SIG-M5 treated with dmso at 0.1 percent for 504 hours (cell line): Measurements from ENCODE around the gene GABRB1.
A peak's percentile ranks its signal among the peaks of the same experiment; 100 is the strongest.

Experiments
- DNase-seq: peaks from one replicate; lab custom pipeline; 2025; ENCODE audit not compliant: unreplicated experiment; lab: John Stamatoyannopoulos, UW

GABRB1 gene

DNA sequence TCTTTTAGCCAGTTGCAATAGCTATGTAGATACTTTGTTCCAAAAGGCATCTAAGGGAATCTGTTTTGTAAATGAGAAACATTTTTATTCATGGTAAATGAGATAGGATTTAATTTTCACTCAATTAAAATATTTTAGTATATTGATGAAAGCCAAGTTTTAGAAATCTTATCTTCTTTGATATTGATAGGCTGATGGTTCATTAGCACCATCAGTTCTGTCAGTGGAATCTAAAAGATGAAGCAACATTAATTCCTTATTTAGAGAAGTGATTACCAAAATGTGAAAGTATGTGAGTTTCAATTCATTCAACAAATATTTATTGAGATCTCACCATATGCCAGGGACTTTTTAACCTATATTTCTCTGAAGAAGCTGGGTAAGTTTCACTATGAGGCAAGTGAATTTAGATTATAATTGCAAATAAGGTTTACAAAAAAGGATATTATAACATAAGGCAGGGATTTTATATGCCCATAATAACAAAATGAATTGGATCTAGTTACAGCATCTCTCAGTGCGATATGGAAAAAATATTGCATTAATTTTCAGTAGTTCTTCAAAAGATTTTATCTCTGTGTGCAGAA is 79.3 kb downstream of the GABRB1 start:
- no peak for DNase-seq

DNA sequence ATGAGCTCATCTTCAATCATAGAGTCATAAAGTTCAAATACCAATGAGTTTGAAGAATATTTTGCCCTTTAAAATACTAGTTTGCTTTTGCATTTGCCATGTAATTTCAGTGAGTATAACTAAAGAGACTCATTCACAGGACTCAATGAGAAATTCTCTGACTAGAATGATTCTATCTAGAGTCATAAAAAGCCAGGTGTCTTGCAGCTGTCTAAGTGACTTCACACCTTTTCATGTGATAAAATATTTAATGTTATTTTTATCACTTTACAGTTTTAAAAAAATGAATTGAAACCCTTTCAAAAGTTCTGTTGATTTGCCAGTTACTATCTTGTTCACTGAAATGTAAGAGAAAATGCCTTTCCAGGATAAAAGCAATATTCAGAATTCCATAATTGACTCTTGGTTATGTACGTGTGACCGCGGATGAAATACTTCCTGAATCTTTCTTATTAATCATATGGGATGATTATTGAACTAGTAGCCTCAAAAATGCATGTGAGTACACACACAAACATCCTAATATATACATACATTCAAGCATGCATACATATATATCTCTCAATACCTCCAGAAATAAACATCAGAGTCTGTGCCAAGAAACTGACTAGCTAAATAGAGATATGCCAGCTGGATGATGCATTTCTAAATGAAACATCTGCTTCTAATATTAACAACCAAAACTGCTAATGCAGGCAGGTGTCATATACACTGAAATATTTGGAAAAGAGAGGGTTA is 87.0 kb downstream of the GABRB1 start:
- DNase-seq: no peak

DNA sequence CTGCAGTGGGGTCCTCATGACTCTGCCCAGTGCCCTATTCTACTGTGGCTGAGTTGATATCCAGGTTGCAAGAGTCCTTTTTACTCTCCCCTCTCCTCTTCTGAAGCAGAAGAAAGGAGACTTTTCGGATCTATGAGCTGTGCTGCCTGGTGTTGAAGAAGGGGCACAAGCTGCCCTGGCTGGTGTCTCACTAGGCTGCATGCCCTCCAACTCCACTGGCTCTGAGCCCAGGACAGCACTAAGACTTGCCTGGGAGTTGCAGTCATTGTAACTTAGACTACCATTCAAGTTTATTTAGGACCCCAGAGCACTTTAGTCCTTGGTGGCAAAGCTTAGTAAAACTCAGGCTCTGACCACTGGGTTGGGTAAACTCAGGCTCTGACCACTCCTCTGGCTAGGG is 89.4 kb downstream of the GABRB1 start:
- no peak for DNase-seq

DNA sequence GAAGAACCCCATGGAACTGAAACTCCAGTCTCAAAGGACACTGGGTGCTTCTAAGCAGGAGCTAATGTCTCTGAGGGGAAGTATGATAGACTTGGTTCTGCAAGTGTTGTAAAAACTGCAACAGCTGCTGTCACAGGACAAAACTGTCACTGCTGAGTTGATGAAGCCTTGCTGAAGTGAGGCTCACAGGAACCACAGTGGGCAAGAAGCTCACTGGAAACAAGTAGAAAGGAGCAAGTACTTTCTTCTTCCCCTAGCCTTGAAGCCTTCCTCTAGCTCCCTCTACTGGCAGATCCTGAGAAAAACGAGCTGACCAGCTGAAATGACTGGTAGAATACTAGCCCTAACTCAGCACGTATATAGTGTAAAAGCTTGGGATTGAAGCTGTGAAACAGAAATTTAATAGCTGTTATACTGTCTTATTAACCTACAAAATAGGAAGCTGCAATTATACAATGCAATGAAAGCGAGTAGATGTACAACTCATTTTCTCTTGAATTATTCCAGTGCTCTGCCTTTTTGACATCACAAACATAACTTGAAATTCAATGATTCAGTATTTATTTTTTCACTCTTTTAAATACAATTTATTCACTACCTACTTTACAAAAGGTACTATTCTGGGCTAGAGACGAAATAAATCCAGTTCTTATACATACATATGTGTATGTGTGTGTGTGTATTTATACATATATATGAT is 91.4 kb downstream of the GABRB1 start:
- peak; percentile 73 for DNase-seq

DNA sequence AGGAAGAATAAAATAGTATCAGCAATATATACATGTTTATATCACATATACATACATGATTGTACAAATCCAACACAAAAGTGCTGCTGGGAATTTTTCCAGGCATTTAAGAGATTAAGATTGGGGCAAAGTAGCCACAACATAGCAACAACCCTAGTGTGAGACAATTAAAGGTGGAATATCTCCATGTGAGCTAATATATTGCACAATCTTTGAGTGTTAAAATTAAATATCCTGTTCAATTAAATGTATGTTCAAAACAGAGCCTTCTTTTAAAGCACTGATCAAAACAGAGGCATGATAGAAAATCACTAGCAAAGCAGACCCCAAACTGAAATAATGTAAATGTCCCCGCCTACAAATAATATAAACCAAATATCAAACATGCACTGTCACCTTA is 97.6 kb downstream of the GABRB1 start:
- no peak for DNase-seq

DNA sequence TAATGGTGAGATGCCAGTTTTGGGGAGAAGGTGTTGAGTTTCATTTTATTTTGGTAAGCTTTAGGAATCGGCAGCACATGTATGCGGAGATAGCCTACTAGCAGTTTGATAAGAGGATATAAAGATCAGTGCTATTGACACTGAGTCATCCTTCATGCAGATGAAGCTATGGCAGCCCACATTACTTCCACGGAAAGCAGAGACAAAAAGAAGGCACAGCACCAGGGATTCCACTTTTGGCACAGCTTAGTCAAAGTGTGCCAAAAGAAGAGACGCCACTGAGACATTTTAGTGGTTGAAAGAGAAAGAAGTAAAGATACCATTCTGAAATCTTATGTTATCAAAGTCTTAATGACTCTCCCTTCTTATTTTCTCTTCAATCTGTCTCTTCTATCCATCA is 103.8 kb downstream of the GABRB1 start:
- no peak for DNase-seq

DNA sequence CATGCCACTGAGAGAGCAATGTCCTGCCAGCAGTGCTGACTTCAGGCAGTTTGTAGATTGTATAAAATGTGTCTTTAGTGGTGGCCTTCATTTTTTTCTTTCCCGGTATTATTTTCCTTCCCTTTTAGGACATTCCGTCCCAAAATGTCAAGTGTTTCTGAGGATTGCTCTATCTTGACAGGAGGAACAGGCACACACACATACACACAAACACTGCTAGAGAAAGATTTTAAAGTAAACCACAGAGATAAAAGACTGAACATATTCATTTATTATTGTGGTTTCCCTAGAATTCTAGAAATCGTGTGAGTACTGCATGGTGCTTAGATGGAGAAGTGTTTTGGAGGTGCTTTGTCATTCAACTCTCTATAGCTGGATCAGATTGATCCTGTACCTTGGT is 111.9 kb downstream of the GABRB1 start:
- DNase-seq: no peak

DNA sequence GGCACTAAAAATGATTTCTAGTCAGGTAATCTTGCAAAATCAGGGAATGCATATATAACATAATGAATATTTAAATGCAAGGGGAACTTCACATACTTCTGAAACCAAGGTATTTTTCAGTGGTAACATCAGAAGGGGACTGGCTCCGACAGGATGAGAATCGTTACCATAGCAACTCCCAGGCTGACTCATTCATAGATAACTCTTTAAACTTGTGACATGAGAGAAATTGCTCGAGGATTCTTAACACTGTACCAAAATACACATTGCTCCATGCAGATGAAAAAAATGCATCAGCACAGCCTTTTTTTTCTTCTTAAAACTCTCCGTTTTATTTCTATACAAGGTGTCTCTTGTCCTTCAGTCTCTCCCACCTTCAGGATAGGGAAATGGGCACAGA is 114.3 kb downstream of the GABRB1 start:
- no peak for DNase-seq

DNA sequence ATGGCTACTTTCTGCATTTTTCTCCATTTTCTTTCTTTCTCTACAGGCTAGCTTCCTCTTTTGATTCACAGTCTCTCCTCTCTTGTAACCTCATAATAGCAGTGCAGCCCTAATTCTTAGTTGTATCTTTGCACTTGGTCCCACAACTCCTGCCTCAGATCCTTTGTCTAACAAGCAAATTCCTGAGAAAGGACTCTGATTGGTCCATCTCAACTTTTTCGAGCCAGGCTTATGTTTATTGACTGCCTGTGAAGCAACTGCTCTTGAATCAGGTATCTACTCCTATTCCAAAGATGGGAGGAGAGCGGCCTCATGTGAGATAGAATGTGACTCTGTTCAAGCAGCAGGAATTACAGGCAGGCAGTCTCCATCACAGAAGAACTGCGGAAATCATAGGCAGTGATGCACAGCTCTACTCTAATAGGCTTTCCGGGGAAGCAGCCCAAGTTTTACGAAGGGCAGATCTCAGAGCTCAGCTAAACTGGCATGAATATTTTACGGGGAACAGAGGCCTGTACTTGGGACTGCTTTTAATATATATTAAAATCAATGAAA is 123.5 kb downstream of the GABRB1 start:
- DNase-seq: peak; percentile 4

DNA sequence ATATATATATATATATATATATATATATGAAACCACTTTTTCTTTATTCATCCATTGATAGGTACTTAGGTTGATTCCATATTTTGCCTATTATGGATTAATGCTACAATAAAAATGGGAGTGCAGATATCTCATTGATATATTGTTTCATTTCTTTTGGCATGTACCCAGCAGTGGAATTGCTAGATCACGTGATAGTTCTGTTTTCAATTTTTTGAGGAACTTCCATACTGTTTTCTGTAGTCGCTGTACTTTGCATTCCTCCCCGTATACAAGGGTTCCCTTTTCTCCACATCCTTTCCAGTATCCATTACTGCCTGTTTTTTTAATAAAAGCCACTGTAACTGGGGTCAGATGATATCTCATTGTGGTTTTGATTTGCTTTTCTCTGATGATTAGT is 124.6 kb downstream of the GABRB1 start:
- no peak for DNase-seq

DNA sequence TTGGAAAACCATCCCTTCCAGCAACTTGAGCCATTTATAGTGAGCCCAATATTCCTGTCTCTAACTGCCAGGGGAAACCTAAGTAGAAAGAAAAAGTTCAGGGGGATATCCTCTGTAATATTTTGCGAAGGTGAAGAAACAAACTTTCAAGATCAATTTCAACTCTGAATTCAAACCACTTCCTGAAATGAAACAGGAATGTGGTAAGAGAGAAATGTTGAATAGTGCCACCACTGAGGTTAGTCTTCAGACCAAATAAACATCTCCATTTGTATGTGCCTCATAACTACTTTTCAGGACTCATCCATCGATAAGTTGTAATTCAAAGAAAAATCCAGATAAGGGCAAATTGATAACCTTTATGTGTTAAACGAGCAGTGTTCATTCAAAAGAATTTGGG is 128.7 kb downstream of the GABRB1 start:
- peak; percentile 55 for DNase-seq

DNA sequence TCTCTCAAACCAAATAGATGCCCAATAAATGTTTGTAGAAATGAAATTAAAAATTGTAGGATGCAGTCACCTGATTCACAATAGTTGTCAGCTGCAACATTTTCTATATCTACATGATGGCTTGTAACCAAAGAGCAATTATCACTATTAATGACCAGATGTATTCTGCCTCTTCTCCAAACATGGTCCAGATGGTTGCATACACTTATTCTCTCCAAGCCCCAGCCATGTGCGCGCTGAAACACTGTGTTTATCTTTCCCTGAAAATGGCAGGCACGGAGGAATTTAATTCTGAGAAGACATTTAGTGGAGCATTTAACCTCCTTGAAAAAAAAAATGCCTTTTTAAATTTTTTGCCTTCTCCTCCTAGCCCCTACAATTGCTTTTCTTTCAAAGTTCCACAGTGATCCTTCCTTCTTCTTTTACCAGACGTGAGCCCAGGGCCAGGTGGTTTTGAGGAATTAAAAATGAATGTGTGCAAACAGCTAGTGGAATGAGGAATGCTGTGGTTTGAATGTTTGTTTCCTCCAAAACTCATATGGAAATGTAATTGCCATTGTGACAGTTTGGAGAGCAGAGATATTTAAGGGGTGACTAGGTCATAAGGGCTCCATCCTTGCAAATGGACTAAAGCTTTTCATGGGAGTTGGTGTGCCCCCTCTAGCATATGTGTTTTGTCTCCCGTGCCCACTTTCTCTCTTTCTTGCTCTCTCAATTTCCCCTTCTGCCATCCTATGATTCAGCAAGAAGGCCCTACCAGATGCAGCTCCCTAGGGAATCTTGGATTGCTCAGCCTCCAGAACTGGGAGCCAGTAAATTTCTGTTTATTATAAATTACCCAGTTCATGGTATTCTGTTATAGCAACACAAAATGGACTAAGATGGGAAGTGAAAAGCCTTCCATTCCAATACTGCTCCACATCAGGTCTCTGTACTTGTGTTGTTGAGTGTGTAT is 136.0 kb downstream of the GABRB1 start:
- DNase-seq: no peak

DNA sequence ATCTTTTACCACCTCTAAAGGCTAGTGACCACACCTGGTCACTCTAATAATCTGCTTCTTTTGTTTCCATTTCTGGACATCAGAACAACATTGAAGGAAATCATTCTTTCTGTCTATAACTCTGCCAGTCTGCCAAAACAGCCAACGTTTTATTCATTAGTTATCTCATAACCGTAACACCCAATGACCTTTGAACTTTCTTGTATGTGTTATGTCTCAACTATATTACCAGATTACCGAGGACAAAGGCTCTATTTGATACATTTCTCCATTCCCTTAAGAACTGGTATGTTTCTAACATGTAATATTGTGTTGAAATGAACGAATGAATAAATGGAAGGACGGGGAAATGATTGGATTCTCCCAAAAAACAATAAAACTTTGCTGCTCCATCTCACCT is 152.7 kb downstream of the GABRB1 start:
- no peak for DNase-seq

DNA sequence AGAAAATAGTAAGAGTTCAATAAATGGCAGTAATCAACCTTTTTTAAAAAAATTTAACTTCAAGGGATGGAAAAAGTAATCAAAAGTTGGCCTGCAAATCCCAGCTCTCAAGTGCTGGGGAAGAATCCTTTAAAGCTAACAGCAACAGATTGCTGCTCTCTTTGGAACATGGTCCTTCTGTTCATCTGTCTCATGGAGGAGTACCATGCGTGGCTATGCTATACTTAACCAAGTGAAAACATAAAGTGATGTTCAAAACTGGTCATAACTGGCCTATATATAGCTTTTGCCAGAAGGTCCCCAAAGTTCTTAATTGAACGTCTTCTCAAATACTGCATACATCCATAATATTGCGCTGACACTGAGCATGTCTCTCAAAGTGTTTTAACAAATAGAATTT is 154.4 kb downstream of the GABRB1 start:
- no peak for DNase-seq

DNA sequence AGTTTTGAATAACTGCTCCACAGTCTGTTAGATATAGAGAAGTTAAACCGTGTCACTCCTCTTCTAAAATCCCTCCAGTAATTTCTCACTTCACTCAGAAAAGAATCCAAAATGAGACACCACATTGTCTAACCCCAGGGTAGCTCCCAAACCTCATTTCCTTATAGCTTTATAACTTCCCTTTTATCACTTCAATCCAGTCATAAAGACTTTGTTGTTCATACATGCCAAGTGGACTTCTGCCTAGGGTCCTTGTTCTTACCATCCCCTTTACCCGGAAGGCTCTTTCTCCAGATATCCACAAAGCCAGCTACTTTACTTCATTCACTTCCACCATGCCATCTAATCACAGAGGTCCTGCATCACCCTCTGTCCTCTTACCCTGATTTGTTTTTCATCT is 156.2 kb downstream of the GABRB1 start:
- DNase-seq: no peak

DNA sequence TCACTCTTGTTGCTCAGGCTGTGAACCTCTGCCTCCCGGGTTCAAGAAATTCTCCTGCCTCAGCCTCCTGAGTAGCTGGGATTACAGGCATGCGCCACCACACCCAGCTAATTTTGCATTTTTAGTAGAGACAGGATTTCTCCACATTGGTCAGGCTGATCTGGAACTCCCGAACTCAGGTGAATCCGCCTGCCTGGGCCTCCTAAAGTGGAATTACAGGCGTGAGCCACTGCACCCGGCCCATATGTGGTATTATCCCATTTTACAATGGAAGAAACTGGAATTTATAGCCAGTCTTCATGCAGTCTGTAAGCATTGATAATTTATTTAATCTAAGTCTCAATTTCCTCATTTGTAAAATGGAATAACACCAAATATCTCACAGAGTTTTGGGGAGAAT is 161.8 kb downstream of the GABRB1 start:
- no peak for DNase-seq

DNA sequence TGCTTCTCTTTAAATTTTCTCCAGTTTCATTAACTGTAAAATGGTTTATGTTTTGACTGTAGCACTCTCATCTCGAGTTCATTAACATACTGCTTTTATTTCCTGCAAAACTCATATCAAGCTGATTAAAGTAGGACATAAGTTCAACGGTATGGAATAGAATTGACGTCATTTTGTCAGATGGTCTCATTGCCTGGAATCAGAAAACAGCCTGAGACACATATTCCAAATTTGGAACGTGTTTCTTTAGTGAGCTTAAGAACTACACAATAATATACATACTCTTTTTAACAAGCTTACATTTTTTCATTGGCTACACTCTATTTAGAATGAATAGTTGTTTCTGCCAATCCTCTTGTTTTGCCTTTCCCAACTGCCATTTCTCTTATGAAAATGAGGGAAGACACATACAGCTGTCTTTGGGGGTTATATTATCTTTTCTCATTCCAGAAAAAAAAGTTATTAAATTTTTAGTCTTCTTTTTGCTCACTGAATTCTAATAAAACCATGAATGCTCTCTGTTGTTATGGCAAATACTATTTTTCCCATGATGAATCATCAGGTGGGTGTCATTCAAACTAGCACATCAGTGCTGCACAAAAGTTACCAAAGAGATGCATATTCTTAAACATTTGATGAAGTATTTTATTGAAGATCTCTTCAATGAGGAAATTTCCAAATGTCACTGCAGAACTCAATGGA is 162.8 kb downstream of the GABRB1 start:
- DNase-seq: no peak

DNA sequence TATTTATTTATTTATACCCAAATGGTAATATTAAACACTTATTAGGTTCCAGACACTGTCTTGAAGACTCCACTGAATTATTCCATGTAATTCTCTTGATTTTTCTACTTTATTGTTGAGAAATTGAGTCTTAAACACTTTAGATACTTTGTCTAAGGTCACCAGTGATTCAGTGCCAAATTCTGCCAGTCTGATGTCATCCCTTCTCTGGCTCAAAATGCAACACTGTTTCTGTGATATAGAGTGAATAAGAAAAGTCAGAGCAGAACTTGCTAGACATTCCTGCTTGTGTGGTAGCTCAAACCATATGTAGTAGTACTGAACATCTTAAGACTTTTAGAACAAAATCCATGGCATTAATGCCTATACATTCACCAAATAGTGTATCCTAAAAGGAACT is 164.3 kb downstream of the GABRB1 start:
- no peak for DNase-seq

DNA sequence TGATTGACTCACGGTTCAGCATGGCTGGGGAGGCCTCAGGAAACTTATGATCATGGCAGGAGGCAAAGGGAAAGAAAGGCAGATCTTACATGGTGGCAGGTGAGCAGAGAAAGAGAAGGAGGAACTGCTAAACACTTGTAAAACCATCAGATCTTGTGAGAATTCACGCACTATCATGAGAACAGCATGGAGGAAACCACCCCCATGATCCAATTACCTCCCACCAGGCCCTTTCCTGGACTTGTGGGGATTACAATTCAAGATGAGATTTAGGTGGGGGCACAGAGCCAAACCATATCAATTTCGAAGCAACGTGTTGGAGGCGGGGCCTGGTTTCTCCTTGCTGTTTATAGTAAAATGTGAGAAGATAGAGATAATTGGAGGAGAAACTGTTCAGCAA is 167.4 kb downstream of the GABRB1 start:
- no peak for DNase-seq

DNA sequence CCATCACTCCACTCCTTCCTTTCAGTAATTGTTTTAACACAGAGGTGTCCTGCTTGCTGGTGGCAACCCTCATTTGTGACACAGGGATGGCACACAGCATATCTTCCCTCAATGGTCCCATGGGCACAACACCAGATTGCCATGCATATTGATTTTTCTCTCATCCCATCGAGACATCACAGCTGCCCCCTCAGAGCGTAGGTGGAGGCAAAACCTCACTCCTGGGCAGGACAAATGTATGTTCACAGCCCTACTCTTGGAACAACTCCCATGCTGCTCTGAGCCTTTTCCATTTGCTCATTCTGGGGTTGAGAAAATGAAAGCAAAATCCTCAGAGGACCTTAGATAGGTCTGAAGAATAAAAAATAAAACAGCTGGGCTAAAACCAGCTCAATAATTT is 172.2 kb downstream of the GABRB1 start:
- no peak for DNase-seq
